Inferior parietal cortex (tissue), 1 donor: ENCODE results near the gene PCDHGC4.

Experiments used
- DNase-seq: peaks from one replicate; pipeline ENCODE4 v3.0.0-alpha.2; 2016; ENCODE audit errors: extremely low spot score

Gene PCDHGC4

GRCh38 chr5:141529002-141529401 is 44.2 kb downstream of the PCDHGC4 start:
- no peak for DNase-seq

GRCh38 chr5:141529873-141530272 is 45.0 kb downstream of the PCDHGC4 start:
- DNase-seq, result no peak

GRCh38 chr5:141532726-141533125 is 47.9 kb downstream of the PCDHGC4 start:
- no peak for DNase-seq

- DNase-seq, result no peak
Observed at GRCh38 chr5:141533897-141534296, 49.1 kb downstream of the PCDHGC4 start.

GRCh38 chr5:141534492-141535213 is 49.8 kb downstream of the PCDHGC4 start:
- no peak for DNase-seq
